Uterus (tissue), 4 donors: Measurements from ENCODE around the gene RNF126. TPM values are rescaled to one million over a fixed set of nuclear protein-coding genes. Genes with fewer than 3 reads are reported as not detected.

Experiments
- DNase-seq, 2 donors: peaks; one replicate each; pipeline ENCODE4 v3.0.0-alpha.2; 2019 to 2020
- H3K27ac ChIP-seq, 2 donors: fragments of 200-600 bp; sonication (generic); 1 replicate in 1 of 2; 2 replicates in 1 of 2; pipeline ENCODE4 v1.5.1; 2016 to 2018
- H3K27me3 ChIP-seq, 2 donors: fragments of 200-600 bp; sonication (generic); one replicate each; pipeline ENCODE4 v1.5.1; 2018 to 2019; ENCODE audit warnings: control low read depth in 1 of 2
- H3K36me3 ChIP-seq, 2 donors: fragments of 200-600 bp; sonication (generic); one replicate each; pipeline ENCODE4 v1.5.1; 2019; ENCODE audit warnings: control low read depth in 1 of 2
- H3K4me1 ChIP-seq, 2 donors: fragments of 200-600 bp; sonication (generic); one replicate each; pipeline ENCODE4 v1.5.1; 2018 to 2019; ENCODE audit warnings: control low read depth in 1 of 2
- H3K4me3 ChIP-seq, 2 donors: fragments of 200-600 bp; sonication (generic); 1 replicate in 1 of 2; 2 replicates in 1 of 2; pipeline ENCODE4 v1.5.1; 2018 to 2019; ENCODE audit warnings: mild to moderate bottlenecking in 1 of 2
- H3K9me3 ChIP-seq, 2 donors: fragments of 200-600 bp; sonication (generic); one replicate each; pipeline ENCODE4 v1.5.1; 2019; ENCODE audit warnings: control low read depth in 1 of 2
- CTCF ChIP-seq, 4 experiments: fragments of 200-600 bp in 2 of 4; fragments of 450-650 bp in 2 of 4; sonication (generic) in 2 of 4; IDR thresholded peaks; one replicate each; pipeline ENCODE4 v1.5.1; 2016 to 2019; ENCODE audit warnings: antibody characterized with exemption in 4 of 4, mild to moderate bottlenecking in 2 of 4, moderate library complexity in 1 of 4
- POLR2A ChIP-seq, 2 donors: fragments of 450-650 bp; IDR thresholded peaks; one replicate each; pipeline ENCODE4 v1.6.1; 2016; ENCODE audit warnings: antibody characterized with exemption in 2 of 2, mild to moderate bottlenecking in 1 of 2, moderate library complexity in 1 of 2
- intact Hi-C: fragments of 100-400 bp; cut with DNase I; formaldehyde crosslinking; loops from one replicate; pipeline ENCODE4 v1.15.1; 2023; ENCODE audit warnings: low total_unique reads
- total RNA-seq, 4 donors: library from RNA; depleted of rRNA in 3 of 4; stranded (reverse); fragments of >200 nt in 3 of 4; gene quantifications; one replicate each; pipeline versions ENCODE4 v1.1.0 to v1.2.4, GENCODE V29; 2014 to 2023
- donor health status: DM: yes; HTN: yes; CAD: no.

Gene RNF126
- 10 to 100 TPM in 3 of 4 donors, 1 to 10 TPM in 1; 9.5 to 44.3 (median 18.2) TPM for total RNA-seq

DNA sequence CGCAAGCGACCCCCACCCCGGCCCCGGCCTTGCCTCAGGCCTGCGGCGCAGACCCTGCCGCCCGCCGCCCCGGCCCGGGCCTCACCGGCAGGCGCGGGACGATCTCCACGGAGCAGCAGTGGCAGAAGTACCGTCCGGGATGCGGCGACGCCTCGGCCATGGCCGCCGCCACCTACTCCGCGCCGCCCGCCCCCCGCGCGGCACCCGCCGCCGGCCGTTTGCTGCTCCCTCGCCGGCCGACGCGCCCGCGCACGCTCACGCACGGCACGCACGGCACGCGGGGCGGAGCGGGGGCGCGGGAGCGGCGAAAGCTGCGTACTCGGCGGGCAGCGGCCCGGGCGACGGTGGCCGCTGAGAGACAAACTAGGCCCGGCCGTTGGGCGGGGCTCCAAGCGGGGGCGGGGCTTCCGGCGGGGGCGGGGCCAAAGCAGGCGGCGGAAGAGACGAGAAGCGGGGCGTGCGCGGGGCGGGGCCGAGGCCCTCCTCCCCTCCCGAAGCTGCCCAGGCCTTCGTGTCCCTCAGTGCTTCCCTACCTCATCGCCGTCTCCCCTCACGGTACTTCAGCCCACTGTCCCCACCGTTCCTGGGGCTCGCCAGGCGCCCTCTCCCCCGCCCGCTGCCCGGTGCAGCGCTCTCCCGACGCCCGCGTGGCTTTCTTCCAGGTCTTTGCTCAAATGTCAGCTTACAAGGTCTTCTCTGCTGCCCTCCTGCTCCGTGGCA, at the start of gene RNF126:
Gene RNF126, minus strand, starts transcription at position 253 of the 720 bp plus-strand sequence. Its CDS starts 93 bp downstream, at position 160.
- Histone ChIP-seq H3K27ac (peak within 1 kb of the TSS; percentile 91 to 93), H3K4me3 (peak within 1 kb of the TSS; percentile 47 to 91), H3K9me3 (no peaks in the 10 kb centered on the region), H3K27me3 (no peaks in the 10 kb centered on the region), H3K4me1 (peaks cover 0 to 33% of the 10 kb centered on the region in 2 donors), H3K36me3 (no peaks in the 10 kb centered on the region)
- peak; percentile 93 to 94 for DNase-seq
- TF ChIP-seq CTCF (IDR thresholded peaks at IDR 0.05) (peak in 2 of 4 experiments; percentile 17 to 25), POLR2A (IDR thresholded peaks at IDR 0.05) (peak; percentile 46 to 77)
- intact Hi-C loops, result no loop called here

DNA sequence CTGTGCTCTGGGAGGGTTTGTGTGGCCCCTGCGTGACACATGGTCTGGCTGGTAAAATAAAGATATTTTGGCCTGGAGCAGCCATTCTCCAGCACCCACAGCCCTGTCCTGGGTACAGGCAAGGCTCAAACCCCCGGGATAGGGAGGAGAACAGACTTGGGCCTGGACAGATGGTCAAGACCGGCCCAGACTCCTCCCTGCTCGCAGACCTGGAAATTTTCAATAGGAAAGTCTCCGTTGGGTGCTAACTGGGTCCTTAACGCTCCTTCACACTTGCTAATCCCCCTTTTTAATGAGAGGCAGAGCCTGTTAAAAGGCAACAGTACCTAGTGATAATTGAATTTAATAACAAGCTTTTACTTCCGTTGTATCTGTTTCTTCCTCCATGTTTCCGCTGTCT, 48.2 kb upstream of the RNF126 start:
- TF ChIP-seq CTCF (IDR thresholded peaks at IDR 0.05), result no peak
- TF ChIP-seq POLR2A (IDR thresholded peaks at IDR 0.05), result no peak
- intact Hi-C loops, result no loop called here
- no peak for DNase-seq
- Histone ChIP-seq H3K27ac (peak overlapping the region; percentile 88), H3K9me3 (no peaks in the 10 kb centered on the region), H3K4me1 (peaks cover 0 to 3% of the 10 kb centered on the region in 2 donors), H3K4me3 (no peak overlapping the region), H3K27me3 (no peaks in the 10 kb centered on the region), H3K36me3 (no peaks in the 10 kb centered on the region)

DNA sequence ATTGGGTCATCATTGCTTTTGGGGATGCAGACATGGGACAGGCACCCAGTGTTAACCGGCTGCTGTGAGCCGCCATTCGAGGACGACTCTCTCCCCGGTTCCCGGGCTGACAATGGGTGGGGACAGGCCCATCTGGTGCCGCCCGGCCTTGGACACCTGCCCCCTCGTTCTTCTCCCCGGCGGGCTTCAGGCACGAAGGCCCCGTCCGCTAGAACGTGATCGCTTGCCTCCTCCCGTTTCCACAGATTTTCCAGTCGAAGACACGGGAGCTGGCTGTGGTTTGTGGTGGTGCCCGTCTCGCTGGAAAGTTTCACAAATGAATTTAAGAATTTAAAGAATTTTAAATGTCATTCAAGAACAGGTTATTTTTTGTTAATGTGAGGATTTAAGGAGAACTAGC, 47.8 kb upstream of the RNF126 start:
- peak overlapping the region in 1 of 2 donors; percentile 90 for H3K4me3 ChIP-seq
- no peaks in the 10 kb centered on the region for H3K9me3 ChIP-seq
- H3K4me1 ChIP-seq, result peaks cover 0 to 3% of the 10 kb centered on the region in 2 donors
- peak overlapping the region; percentile 88 for H3K27ac ChIP-seq
- no peaks in the 10 kb centered on the region for H3K36me3 ChIP-seq
- intact Hi-C loops, result no loop called here
- DNase-seq, result no peak
- H3K27me3 ChIP-seq, result no peaks in the 10 kb centered on the region
- TF ChIP-seq CTCF (IDR thresholded peaks at IDR 0.05) (no peak), POLR2A (IDR thresholded peaks at IDR 0.05) (no peak)

DNA sequence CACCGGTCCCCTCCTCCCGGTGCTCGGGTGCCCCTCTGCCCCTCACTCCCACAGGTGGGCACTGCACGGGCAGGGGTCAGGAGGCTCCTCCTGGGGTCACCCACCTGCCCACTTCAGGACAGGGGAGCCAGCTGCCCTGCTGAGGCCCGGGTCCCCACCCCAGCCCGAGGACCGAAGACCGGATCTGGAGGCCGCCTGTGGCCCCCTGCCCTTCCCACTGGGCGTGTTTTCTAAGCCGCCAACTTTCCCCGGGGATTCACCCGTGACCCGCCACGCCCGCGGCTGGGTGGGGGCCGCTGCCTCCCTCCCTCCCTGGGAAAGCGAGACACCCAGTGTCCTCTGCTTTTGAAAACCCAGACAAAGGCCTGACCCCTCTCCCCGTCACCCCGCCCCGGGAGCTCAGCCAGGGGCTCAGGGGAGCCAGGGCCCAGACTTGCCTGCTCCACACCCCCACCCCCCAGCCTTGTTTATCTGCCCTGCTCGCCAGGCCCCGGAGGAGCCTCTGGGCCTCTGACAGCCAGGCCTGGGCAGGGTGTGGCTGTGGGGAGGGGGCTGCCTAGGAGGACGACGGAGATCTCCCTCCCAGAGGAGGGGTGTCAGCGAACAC, 47.1 kb upstream of the RNF126 start:
- intact Hi-C loops, result no loop called here
- H3K9me3 ChIP-seq, result no peaks in the 10 kb centered on the region
- peak overlapping the region; percentile 88 for H3K27ac ChIP-seq
- H3K4me1 ChIP-seq, result peaks cover 0 to 3% of the 10 kb centered on the region in 2 donors
- no peaks in the 10 kb centered on the region for H3K27me3 ChIP-seq
- TF ChIP-seq POLR2A (IDR thresholded peaks at IDR 0.05) (peak in 1 of 2 donors; percentile 20), CTCF (IDR thresholded peaks at IDR 0.05) (no peak)
- DNase-seq, result peak in 1 of 2 donors; percentile 55
- peak overlapping the region; percentile 48 to 90 for H3K4me3 ChIP-seq
- H3K36me3 ChIP-seq, result no peaks in the 10 kb centered on the region
